OCI-LY1 (cell line): ENCODE measurements around the gene SLC45A1.

Experiments
- H2AFZ ChIP-seq: fragments of 200-600 bp; sonication (generic), shearing (Covaris generic); 2 replicates; pipeline ENCODE4 v1.6.0; 2014; ENCODE audit warnings: antibody characterized with exemption, mild to moderate bottlenecking, low read length
- H3F3A ChIP-seq: fragments of 200-600 bp; sonication (generic), shearing (Covaris generic); 2 replicates; pipeline ENCODE4 v1.6.0; 2014; ENCODE audit warnings: mild to moderate bottlenecking, antibody characterized with exemption, low read length, moderate library complexity; ENCODE audit not compliant: insufficient read depth
- H3K27ac ChIP-seq: fragments of 200-600 bp; sonication (generic); 2 replicates; pipeline ENCODE4 v1.5.1; 2014; ENCODE audit warnings: low read length, mixed run types, mild to moderate bottlenecking, low read depth; ENCODE audit not compliant: poor library complexity, severe bottlenecking
- H3K27me3 ChIP-seq: fragments of 200-600 bp; sonication (generic); 2 replicates; pipeline ENCODE4 v1.6.0; 2014; ENCODE audit warnings: antibody characterized with exemption, mild to moderate bottlenecking, low read length, moderate library complexity; ENCODE audit not compliant: insufficient read depth
- H3K36me3 ChIP-seq: fragments of 200-600 bp; sonication (generic); 2 replicates; pipeline ENCODE4 v1.6.1; 2014; ENCODE audit warnings: mild to moderate bottlenecking, antibody characterized with exemption, low read length, moderate library complexity, mixed read lengths; ENCODE audit not compliant: insufficient read depth
- H3K4me1 ChIP-seq: fragments of 200-600 bp; sonication (generic); 2 replicates; pipeline ENCODE4 v1.5.1; 2014; ENCODE audit warnings: mild to moderate bottlenecking, low read length, moderate library complexity; ENCODE audit not compliant: insufficient read depth, severe bottlenecking
- H3K4me2 ChIP-seq: fragments of 200-600 bp; sonication (generic), shearing (Covaris generic); 2 replicates; pipeline ENCODE4 v1.6.1; 2014; ENCODE audit warnings: low read length
- H3K4me3 ChIP-seq: fragments of 200-600 bp; sonication (generic); 2 replicates; pipeline ENCODE4 v1.5.1; 2014; ENCODE audit warnings: low read length, low read depth, mild to moderate bottlenecking, mixed read lengths; ENCODE audit not compliant: poor library complexity, severe bottlenecking
- H3K79me2 ChIP-seq: fragments of 200-600 bp; shearing (Covaris generic); 2 replicates; pipeline ENCODE4 v1.6.1; 2016; ENCODE audit warnings: mixed run types, low read length, mixed read lengths; ENCODE audit not compliant: insufficient read depth
- H3K9ac ChIP-seq: fragments of 200-600 bp; sonication (generic), shearing (Covaris generic); 2 replicates; pipeline ENCODE4 v1.6.1; 2014; ENCODE audit warnings: mild to moderate bottlenecking, low read length, mixed read lengths
- H3K9me2 ChIP-seq: fragments of 200-600 bp; sonication (generic), shearing (Covaris generic); 2 replicates; pipeline ENCODE4 v1.6.1; 2014; ENCODE audit warnings: low read depth, mild to moderate bottlenecking, low read length, mixed read lengths
- H3K9me3 ChIP-seq: fragments of 200-600 bp; shearing (Covaris generic); 2 replicates; pipeline ENCODE4 v1.6.1; 2014; ENCODE audit warnings: low read length, mixed read lengths
- H4K20me1 ChIP-seq: fragments of 200-600 bp; sonication (generic), shearing (Covaris generic); 2 replicates; pipeline ENCODE4 v1.6.0; 2016; ENCODE audit warnings: mild to moderate bottlenecking, low read length; ENCODE audit not compliant: insufficient read depth
- CTCF ChIP-seq: fragments of 200-600 bp; sonication (generic), shearing (Covaris generic); IDR thresholded peaks from 2 replicates; pipeline ENCODE4 v1.5.1; 2017; ENCODE audit warnings: mild to moderate bottlenecking, antibody characterized with exemption, low read length, moderate library complexity, mixed read lengths
- EZH2 ChIP-seq: fragments of 200-600 bp; sonication (generic), shearing (Covaris generic); IDR thresholded peaks from 2 replicates; pipeline ENCODE4 v1.8.0; 2017; ENCODE audit warnings: borderline replicate concordance, mixed run types, mild to moderate bottlenecking, antibody characterized with exemption, low read length, moderate library complexity, mixed read lengths

SLC45A1 gene

GRCh38 chr1:8374812-8375211 lies 56.9 kb downstream of the SLC45A1 start:
- no peaks in the 10 kb centered on the region for H3K9me3 ChIP-seq
- H3K4me3 ChIP-seq, result no peak overlapping the region
- H3K27ac ChIP-seq, result no peak overlapping the region
- TF ChIP-seq CTCF, result peak; percentile 53
- no peak for TF ChIP-seq EZH2
- no peaks in the 10 kb centered on the region for H4K20me1 ChIP-seq
- no peak overlapping the region for H2AFZ ChIP-seq
- no peaks in the 10 kb centered on the region for H3K9me2 ChIP-seq
- peaks cover 83% of the 10 kb centered on the region for H3K36me3 ChIP-seq
- H3K4me2 ChIP-seq, result no peak overlapping the region
- H3K27me3 ChIP-seq, result no peaks in the 10 kb centered on the region
- H3F3A ChIP-seq, result no peaks in the 10 kb centered on the region
- peaks cover 86% of the 10 kb centered on the region for H3K79me2 ChIP-seq
- no peak overlapping the region for H3K9ac ChIP-seq
- no peaks in the 10 kb centered on the region for H3K4me1 ChIP-seq

GRCh38 chr1:8376358-8376840 lies 58.5 kb downstream of the SLC45A1 start:
- H3K9me2 ChIP-seq, result no peaks in the 10 kb centered on the region
- H4K20me1 ChIP-seq, result 0 out of 2 replicates have a peak, but pooled peaks cover 3% of the 10 kb centered on the region
- no peak overlapping the region for H2AFZ ChIP-seq
- no peak overlapping the region for H3K27ac ChIP-seq
- H3F3A ChIP-seq, result no peaks in the 10 kb centered on the region
- peaks cover 86% of the 10 kb centered on the region for H3K79me2 ChIP-seq
- H3K9me3 ChIP-seq, result no peaks in the 10 kb centered on the region
- no peak overlapping the region for H3K4me3 ChIP-seq
- no peak for TF ChIP-seq CTCF
- no peak for TF ChIP-seq EZH2
- peaks cover 84% of the 10 kb centered on the region for H3K36me3 ChIP-seq
- no peak overlapping the region for H3K9ac ChIP-seq
- no peak overlapping the region for H3K4me2 ChIP-seq
- H3K4me1 ChIP-seq, result no peaks in the 10 kb centered on the region
- H3K27me3 ChIP-seq, result no peaks in the 10 kb centered on the region

GRCh38 chr1:8377271-8377981 lies 59.5 kb downstream of the SLC45A1 start:
- H3K9ac ChIP-seq, result no peak overlapping the region
- H3K27ac ChIP-seq, result no peak overlapping the region
- H3F3A ChIP-seq, result no peaks in the 10 kb centered on the region
- no peak overlapping the region for H3K4me2 ChIP-seq
- H3K4me3 ChIP-seq, result no peak overlapping the region
- TF ChIP-seq CTCF, result no peak
- no peak for TF ChIP-seq EZH2
- H3K27me3 ChIP-seq, result no peaks in the 10 kb centered on the region
- no peaks in the 10 kb centered on the region for H3K9me3 ChIP-seq
- H3K4me1 ChIP-seq, result no peaks in the 10 kb centered on the region
- 0 out of 2 replicates have a peak, but pooled peaks cover 3% of the 10 kb centered on the region for H4K20me1 ChIP-seq
- H3K79me2 ChIP-seq, result peaks cover 88% of the 10 kb centered on the region
- no peaks in the 10 kb centered on the region for H3K9me2 ChIP-seq
- H3K36me3 ChIP-seq, result peaks cover 84% of the 10 kb centered on the region
- no peak overlapping the region for H2AFZ ChIP-seq
